T-helper 1 cell treated with Interleukin-12 subunit alpha and Interleukin-12 subunit beta and Interleukin-4 antibody, amounts not matched to agents 30 μg/mL and 1 μg/mL, for 36 hours (primary cell): ENCODE measurements around the gene FLNC.

ENCODE experiments used
- H3K27ac Mint-ChIP-seq: one replicate; pipeline ENCODE4 v1.8.0; 2021; ENCODE audit warnings: mild to moderate bottlenecking, mixed read lengths
- H3K27me3 Mint-ChIP-seq: one replicate; pipeline ENCODE4 v1.8.0; 2021; ENCODE audit warnings: low read depth, mixed read lengths
- H3K36me3 Mint-ChIP-seq: one replicate; pipeline ENCODE4 v1.8.0; 2021; ENCODE audit warnings: low read depth, mixed read lengths
- H3K4me1 Mint-ChIP-seq: one replicate; pipeline ENCODE4 v1.8.0; 2021; ENCODE audit warnings: low read depth, mixed read lengths
- H3K4me3 Mint-ChIP-seq: one replicate; pipeline ENCODE4 v1.8.0; 2021; ENCODE audit warnings: mild to moderate bottlenecking, moderate library complexity, mixed read lengths
- H3K9me3 Mint-ChIP-seq: one replicate; pipeline ENCODE4 v1.8.0; 2021; ENCODE audit warnings: mixed read lengths

Gene FLNC

DNA sequence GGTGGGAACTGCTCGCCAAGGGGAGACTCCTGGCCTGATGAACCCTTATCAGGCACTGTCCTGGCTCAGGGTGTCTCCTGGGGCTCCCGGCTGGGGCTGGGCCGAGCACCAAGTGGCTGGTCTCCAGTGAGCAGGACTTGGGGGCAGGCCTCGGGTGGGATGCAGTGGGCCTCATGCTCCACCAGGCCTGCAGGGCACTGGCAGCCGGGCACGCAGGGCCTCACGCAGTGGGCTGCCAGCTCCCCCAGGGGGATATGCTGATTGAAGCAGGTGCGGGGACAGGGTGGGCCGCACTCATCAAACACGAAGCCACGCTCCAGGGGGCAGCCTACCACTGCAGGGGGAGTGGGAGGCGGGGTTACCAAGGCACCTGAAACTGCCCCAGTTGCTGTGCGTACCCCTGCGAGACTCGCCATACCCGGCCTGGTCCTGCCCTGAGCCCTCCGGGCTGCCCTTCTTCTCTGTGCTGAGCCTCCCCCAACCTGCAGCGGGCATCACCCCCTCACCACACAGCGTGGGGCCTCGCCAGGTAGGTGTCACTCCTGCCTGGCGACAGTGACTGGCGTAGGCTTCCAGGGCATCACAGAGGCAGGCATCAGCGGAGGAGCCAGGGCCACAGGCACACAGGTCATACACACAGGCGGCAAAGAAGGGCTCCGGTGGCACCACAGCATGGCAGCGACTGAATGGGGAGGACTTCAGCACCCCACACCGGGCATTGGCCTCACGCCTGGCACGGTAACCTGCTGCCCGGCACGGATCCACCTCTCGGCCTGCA is 47.0 kb downstream of the FLNC start:
- no peak overlapping the region for H3K27ac Mint-ChIP-seq
- H3K4me1 Mint-ChIP-seq = no peaks in the 10 kb centered on the region
- peaks cover under 1% of the 10 kb centered on the region for H3K27me3 Mint-ChIP-seq
- no peak overlapping the region for H3K4me3 Mint-ChIP-seq
- no peaks in the 10 kb centered on the region for H3K9me3 Mint-ChIP-seq
- H3K36me3 Mint-ChIP-seq = no peaks in the 10 kb centered on the region

DNA sequence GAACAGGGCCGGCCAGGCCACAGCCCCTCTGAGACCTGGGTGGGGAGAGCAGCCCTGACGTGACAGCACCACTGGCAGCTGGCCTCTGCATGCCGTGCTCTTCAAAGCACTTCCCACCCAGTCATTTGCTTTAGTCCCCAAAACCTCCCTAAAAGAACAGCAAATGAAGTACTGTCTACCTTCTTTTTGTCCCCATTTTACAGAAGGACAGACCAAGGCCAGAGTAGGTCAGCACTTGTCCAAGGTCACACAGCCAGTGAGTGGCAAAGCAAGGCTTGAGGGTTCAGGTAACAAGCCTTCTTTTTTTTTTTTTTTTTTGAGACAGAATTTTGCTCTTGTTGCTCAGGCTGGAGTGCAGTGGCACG is 47.5 kb downstream of the FLNC start:
- Mint-ChIP-seq H3K36me3 (no peaks in the 10 kb centered on the region), H3K9me3 (no peaks in the 10 kb centered on the region), H3K27ac (no peak overlapping the region), H3K4me3 (no peak overlapping the region), H3K27me3 (no peaks in the 10 kb centered on the region), H3K4me1 (no peaks in the 10 kb centered on the region)

GRCh38 chr7:128878226-128879105 is 48.3 kb downstream of the FLNC start:
- Mint-ChIP-seq H3K27ac (no peak overlapping the region), H3K27me3 (no peaks in the 10 kb centered on the region), H3K4me3 (no peak overlapping the region), H3K9me3 (no peaks in the 10 kb centered on the region), H3K36me3 (no peaks in the 10 kb centered on the region), H3K4me1 (peaks cover under 1% of the 10 kb centered on the region)

GRCh38 chr7:128879461-128879938 is 49.3 kb downstream of the FLNC start:
- Mint-ChIP-seq H3K27ac (no peak overlapping the region), H3K4me3 (no peak overlapping the region), H3K4me1 (peaks cover 3% of the 10 kb centered on the region), H3K9me3 (no peaks in the 10 kb centered on the region), H3K27me3 (no peaks in the 10 kb centered on the region), H3K36me3 (no peaks in the 10 kb centered on the region)

GRCh38 chr7:128879939-128880746 is 49.9 kb downstream of the FLNC start:
- H3K27me3 Mint-ChIP-seq = no peaks in the 10 kb centered on the region
- H3K27ac Mint-ChIP-seq = no peak overlapping the region
- no peaks in the 10 kb centered on the region for H3K36me3 Mint-ChIP-seq
- H3K9me3 Mint-ChIP-seq = no peaks in the 10 kb centered on the region
- peaks cover 3% of the 10 kb centered on the region for H3K4me1 Mint-ChIP-seq
- no peak overlapping the region for H3K4me3 Mint-ChIP-seq

GRCh38 chr7:128880791-128881457 is 50.7 kb downstream of the FLNC start:
- Mint-ChIP-seq H3K4me1 (peaks cover 3% of the 10 kb centered on the region), H3K36me3 (no peaks in the 10 kb centered on the region), H3K4me3 (no peak overlapping the region), H3K9me3 (no peaks in the 10 kb centered on the region), H3K27me3 (peaks cover 3% of the 10 kb centered on the region), H3K27ac (no peak overlapping the region)

GRCh38 chr7:128881458-128882125 is 51.4 kb downstream of the FLNC start:
- peaks cover 3% of the 10 kb centered on the region for H3K4me1 Mint-ChIP-seq
- no peak overlapping the region for H3K4me3 Mint-ChIP-seq
- H3K27me3 Mint-ChIP-seq = peaks cover 3% of the 10 kb centered on the region
- no peaks in the 10 kb centered on the region for H3K9me3 Mint-ChIP-seq
- H3K36me3 Mint-ChIP-seq = no peaks in the 10 kb centered on the region
- no peak overlapping the region for H3K27ac Mint-ChIP-seq

GRCh38 chr7:128882134-128882533 is 51.9 kb downstream of the FLNC start:
- H3K27me3 Mint-ChIP-seq = peaks cover 3% of the 10 kb centered on the region
- no peaks in the 10 kb centered on the region for H3K9me3 Mint-ChIP-seq
- no peak overlapping the region for H3K27ac Mint-ChIP-seq
- no peak overlapping the region for H3K4me3 Mint-ChIP-seq
- H3K4me1 Mint-ChIP-seq = peaks cover 3% of the 10 kb centered on the region
- no peaks in the 10 kb centered on the region for H3K36me3 Mint-ChIP-seq

DNA sequence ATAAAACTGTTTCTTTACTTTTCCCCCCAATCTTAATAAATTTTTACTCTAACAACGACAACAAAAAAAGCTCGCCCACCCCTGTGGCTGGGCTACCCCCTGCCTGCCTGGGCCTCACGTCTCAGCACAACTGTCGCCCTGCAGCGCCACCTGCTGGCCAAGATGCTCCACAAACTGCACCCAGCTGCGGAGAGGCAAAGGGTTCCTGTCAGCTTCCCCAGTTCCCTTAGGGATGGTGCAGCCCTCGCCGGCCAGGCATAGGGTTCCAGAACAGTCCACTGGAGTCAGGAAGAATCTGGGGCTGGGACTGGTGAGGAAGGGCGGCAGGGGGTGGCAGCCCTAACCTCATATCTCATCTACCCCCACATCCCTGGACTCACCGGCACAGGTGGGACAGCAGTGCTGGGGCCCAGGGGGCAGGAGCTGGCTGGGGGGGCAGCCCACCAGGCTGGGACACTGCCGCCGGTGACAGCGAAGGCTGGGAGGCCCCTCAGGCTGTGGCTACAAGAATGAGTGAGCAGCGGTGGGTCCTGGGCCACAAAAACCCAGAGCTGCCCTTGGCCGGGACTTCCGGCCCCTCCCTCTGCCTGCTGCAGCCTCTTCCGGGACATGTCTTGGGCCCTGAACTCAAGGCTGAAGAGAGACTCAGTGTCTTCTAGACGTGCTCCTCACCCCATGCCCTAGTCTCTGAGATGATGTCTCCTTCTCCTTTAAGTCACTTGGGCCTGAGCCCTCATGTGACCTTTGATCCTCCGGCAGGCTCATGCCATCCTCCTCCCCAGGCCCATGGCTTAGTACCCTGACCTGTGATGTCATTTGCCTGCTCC is 53.6 kb downstream of the FLNC start:
- Mint-ChIP-seq H3K36me3 (no peaks in the 10 kb centered on the region), H3K4me1 (peaks cover 3% of the 10 kb centered on the region), H3K27me3 (peaks cover 3% of the 10 kb centered on the region), H3K27ac (no peak overlapping the region), H3K9me3 (no peaks in the 10 kb centered on the region), H3K4me3 (no peak overlapping the region)

GRCh38 chr7:128884561-128885369 is 54.6 kb downstream of the FLNC start:
- Mint-ChIP-seq H3K4me1 (peaks cover 3% of the 10 kb centered on the region), H3K36me3 (no peaks in the 10 kb centered on the region), H3K9me3 (no peaks in the 10 kb centered on the region), H3K27me3 (peaks cover 3% of the 10 kb centered on the region), H3K4me3 (no peak overlapping the region), H3K27ac (no peak overlapping the region)

GRCh38 chr7:128885370-128886187 is 55.4 kb downstream of the FLNC start:
- H3K27me3 Mint-ChIP-seq = peaks cover 3% of the 10 kb centered on the region
- no peak overlapping the region for H3K27ac Mint-ChIP-seq
- no peaks in the 10 kb centered on the region for H3K36me3 Mint-ChIP-seq

More at GRCh38 chr7:128885370-128886187, 55.4 kb downstream of the FLNC start:
- no peak overlapping the region for H3K4me3 Mint-ChIP-seq
- peaks cover 3% of the 10 kb centered on the region for H3K4me1 Mint-ChIP-seq
- H3K9me3 Mint-ChIP-seq = no peaks in the 10 kb centered on the region
